HG03520 (cell line): ENCODE results near the gene PIGU.
"Not testable (repeated sequence)": the region's sequence is repeated elsewhere in the genome, so short reads cannot be mapped to it uniquely, and the experiment has no call there.

Experiments used
- ATAC-seq: cut with Tn5 transposase; IDR thresholded peaks from one replicate; pipeline ENCODE4 v1.9.1; 2021; ENCODE audit warnings: mild to moderate bottlenecking, moderate library complexity; ENCODE audit not compliant: unreplicated experiment

PIGU gene

DNA sequence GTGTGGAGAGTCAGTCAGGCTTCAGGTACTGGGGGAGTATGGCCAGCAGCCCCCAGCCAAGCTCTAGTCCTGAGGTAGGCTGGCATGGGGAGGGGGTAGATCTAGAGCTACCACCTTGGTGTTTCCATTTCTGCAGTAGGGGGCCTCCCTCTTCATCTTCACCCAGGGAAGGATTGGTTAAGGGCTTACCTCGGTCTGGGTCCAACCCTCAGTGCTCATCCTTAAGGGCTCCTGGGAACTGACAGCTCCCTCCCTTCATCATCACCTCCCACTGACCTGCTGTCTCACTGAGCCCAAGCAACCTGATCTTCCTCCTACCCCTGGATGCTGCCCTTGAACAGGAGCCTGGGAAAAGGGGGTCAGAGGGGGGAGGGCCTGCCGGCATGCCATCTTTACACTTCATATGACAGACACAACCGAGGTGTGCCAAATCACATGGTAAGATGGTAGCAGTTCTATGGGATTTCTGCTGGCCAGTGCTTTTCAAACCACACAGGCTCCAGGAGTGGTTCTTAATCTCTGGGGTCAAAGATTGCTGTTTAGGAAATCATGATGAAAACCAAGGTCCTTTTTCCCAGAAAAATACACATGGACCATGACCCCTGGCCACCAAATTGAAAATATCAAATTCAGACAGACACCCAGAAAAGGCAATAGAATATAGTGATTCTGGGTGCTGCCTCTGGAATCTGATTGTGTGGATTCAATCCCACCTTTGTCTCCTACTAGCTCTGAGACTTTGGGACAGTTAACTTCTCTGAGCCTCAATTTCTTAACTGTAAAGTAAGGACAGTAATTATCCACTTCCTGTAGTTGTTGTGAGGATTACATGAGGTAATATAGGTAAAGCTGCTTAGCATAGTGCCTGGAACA, 30.3 kb upstream of the PIGU start:
- ATAC-seq, result no peak

DNA sequence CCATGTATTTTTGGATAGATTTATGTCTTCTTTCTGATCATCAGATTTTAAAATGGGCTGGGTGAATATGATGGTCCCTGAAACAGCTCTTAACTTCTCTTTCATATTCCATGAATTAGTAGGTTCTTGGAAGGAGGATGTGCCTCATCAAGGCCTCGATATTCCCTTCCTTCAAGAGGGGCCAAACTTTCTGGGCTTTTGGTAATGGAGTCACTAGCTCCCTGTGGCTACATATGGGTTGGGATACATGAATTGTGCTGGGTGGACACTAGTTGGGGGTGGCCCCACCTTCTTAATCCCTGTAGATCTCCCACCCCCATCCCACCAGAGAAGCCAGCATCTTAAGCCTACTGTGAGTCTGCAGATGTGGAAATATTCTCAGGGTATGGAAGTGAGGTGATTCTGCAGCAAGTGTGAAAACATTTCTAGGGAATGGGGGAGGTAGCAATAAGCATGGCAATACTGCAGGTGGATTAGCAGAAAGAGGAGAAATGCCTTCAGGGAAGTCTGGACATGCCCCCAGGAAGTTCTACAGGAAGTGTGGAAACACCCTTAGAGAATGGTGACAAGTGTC, 29.5 kb upstream of the PIGU start:
- ATAC-seq, result no peak

DNA sequence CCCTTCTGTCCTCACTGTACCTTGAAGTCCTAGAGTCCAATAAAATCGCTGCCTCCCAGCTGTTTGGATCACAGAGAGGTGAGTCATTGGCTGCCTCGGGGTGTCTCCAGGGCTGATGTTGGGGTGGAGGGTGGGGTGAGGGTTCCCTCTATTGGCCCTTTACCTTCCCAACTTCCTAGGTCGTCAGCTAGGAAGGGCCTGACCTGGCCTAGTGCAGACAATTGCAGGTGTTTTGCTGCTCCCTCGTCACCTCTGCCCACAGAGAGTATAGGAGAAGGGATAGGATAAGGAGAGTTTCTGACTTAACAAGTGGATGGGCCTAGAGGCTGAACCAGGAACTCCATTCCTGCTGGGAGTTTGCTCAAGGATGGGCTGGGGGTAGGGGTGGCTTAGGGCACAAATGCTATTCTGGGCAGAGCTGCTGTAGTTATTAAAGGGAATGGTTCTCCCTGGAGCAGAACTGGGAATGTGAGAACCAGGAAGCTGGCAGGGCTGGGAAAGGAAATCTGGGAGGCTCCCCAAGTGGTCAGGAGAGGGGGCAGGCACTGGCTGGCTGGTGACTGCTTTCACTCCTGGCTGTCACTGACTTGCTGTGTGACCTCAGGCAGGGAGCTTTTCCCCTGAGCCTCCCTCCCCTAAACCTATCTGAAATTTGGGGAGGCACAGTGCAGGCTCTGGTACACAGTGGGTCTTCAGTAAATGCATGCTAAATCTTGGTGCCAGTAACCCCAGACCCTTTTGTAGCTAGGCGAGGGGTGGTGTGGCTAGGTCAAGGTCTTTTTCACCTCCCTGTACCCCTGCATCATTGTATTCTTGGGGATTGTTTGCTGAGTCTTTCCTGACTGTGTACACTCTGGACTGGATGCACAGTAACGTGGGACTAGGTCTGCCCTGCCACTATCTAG, 28.8 kb upstream of the PIGU start:
- no peak for ATAC-seq

DNA sequence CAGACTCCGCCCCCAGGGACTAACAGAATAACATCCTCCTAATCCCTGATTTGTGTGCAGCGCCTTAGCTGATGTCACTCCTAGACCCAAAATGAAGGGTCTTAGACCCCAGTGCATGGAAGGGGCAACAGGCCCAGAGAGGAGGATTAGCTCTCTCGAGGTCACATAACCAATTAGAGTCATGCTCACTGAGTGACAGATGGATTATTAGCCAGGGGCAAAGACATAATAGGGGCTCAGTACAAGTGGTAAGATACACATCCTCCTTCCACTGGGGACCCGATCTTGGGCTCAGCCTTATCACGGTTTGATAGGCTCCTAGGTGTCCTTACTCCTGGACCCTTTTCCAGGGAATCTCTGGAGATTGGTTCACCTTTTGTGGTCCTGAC, 28.1 kb upstream of the PIGU start:
- ATAC-seq, result no peak

DNA sequence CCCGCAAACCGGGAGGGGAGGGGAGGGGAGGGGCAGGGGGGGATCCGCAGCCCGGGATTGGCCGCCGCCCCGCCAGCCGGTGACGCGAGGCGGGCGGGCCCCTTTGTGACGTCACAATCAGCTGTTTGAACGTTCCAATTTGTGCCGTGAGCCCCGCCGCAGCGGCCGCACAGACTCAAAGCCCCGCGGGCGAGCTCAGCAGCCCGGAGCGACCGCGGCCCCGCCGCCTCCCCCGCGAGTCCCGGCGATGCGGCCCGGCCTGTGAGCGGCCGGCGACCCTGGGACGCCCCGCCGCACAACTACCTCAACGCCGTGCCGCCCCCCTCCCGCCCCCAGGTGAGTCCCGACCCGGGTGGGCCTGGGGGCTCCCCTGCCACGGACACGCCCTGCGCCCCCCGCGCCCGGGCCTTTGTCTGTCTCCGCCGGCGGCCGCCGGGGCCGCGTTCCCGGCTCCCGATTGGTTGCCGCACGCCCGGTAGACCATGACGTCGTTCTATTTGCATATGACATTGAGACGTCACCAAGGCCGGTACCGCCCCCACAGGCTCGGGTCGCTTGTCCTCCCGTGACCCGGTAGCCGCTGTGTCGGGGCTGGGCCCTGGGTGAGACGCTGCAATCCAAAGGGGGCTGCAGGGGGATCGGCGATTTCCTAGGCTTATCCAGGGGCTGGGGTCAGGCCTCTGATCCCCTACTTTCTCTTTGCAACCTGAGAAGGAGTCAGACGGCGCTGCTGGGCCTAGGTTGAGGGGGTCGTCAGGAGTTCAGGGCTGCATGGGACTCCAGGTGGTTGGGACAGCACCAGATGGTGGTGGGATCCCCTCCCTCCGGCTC, 27.5 kb upstream of the PIGU start, which contains the start of gene TP53INP2:
Gene TP53INP2 (plus strand): TSS at position 168 of the 831 bp plus-strand sequence. CDS start 4,396 bp downstream, outside the sequence.
- ATAC-seq, result peak; percentile 32

DNA sequence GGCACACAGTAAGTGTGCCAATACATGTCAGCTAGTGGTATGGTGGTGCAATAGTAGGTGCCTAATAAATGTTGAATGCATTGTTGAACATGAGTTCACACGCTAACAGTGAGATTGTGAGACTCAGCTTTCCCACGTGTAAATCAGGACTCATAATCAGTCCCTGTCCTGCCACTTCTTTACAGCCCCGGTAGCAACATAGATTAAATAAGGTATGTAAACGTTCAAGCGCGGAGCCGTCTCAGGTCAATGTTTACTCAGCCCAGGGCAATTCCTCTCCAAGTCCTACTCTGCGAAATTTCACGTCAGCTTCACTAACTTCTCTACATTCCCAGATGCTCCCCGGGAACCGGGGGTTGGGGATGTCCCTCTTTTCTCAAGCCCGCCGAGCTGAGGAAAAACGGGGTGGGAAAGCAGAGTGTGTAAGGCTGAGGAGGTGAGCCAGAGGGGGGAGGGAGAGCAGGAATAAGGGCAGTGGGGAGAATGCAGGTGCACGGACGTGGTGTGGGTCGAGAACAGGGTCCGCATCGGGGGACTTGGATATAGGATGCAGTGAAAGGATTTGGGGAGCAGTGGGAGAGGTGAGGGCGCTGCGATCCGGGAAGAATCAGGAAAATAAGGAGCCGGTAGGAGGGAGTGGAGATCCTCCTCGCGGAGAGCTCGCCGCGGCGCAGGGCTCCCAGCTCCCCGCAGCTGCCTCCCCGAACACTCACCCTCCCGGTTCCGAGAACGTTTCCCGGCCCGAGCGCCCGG, 26.7 kb upstream of the PIGU start:
- ATAC-seq, result no peak

DNA sequence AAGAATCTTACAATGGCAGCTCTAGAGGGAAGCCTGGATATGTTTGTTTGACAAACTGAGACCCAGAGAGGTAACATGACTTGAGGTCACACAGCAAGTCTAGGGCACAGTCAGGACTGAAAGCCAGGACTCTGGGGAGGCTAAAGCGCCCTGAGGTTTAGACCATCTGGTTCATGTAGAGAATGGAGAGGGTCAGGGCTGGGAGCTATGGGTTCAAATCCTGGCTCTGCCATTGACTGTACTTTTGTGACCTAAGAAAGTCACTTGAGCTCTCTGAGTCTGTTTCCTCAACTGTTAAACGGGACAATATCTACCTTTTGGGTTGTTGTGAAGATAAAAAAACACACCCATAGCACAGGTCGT, 26.1 kb upstream of the PIGU start:
- no peak for ATAC-seq

DNA sequence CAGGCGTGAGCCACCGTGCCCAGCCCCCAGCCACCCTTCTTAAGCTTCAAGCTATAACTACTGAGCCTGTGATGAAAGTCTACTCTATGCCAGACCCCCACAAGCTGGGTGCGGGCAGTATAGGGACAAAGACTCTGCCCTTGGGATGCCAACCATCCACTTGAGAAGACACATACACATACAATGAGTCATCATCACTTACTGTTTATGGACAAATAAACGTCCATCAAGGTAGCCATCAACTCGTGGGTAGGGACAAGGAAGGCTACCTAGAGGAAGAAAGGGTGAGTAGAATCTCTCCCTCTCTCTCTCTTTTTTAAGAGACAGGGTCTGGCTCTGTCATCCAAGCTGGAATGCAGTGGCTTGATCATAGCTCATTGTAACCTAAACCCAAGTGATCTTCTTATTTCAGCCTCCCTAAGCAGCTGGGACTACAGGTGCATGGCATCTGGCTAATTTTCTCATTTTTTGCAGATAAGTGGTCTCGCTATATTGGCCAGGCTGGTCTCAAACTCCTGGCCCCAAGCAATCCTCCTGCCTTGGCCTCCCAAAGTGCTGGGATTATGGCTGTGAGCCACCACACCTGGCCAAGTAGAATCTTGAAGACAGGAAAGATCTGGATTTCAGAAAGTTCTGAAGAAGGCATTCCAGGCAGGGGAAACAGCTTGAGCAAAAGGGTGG, 24.7 kb upstream of the PIGU start:
- no peak for ATAC-seq

DNA sequence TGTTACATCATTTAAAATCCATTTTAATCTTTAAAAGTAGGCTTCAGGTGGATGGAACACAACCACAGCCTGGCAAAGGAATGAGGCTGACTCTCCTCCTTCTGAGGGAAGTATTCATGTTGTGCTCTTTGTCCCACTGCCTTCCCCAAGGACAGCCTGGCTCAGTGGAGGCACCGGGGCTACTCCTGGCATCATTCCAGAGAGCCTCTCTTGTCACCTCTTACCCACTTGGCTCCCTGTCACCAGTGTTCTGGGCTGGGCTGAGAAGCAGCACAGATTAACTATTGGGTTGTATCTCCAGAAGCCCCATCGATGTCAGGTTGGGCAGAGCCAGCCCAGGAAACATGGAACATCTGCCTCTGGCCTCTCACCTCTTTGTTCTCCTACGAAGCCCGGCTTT, 16.5 kb upstream of the PIGU start:
- no peak for ATAC-seq

DNA sequence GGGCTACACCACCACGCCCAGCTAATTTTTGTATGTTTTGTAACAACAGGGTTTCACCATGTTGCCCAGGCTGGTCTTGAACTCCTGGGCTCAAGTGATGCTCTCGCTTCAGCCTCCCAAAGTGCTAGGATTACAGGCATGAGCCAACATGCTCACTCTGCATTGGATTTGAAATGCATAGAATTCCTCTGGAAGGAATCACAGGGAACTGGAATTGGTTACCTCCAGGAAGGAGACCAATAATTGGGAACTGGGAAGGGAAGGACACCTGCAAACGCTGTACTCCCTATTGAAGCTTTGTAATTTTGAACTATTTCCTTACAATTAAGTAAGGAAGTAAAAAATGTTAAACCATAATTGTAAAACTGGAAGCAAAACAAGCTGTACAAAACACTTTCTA, 14.9 kb upstream of the PIGU start:
- no peak for ATAC-seq

DNA sequence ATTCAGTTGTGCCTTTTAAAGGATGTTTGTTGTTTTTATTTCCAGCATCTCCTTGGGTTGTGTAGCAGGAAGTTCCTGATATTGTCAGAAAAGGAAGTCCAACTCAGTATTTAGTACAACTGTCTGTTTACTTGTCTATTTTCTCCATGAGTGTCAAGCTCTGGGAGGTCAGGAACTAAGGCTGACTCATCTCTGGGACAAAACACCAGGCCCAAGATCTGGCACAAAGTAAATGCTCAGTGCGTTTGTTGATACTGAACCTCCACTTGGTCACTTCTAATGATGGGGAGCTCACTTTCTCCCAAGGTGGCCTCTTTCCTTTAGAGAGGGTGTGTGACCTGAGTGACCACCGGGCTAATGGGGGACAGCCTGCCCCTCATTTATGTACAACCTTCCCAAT, 12.6 kb upstream of the PIGU start:
- no peak for ATAC-seq

DNA sequence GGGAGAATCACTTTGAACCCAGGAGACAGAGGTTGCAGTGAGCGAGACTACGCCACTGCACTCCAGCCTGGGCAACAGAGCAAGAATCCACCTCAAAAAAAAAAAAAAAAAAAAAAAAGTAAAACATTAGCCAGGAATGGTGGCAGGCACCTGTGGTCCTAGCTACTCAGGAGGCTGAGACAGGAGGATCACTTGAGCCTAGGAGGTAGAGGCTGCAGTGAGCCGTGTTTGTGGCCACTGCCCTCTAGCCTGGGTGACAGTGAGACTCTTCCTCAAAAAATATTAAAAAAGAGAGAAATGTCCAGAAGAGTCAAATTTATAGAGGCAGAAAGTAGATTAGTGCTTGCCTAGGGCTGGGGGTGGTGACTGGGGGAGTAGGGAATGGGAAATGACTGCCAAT, 6.8 kb upstream of the PIGU start:
- no peak for ATAC-seq

DNA sequence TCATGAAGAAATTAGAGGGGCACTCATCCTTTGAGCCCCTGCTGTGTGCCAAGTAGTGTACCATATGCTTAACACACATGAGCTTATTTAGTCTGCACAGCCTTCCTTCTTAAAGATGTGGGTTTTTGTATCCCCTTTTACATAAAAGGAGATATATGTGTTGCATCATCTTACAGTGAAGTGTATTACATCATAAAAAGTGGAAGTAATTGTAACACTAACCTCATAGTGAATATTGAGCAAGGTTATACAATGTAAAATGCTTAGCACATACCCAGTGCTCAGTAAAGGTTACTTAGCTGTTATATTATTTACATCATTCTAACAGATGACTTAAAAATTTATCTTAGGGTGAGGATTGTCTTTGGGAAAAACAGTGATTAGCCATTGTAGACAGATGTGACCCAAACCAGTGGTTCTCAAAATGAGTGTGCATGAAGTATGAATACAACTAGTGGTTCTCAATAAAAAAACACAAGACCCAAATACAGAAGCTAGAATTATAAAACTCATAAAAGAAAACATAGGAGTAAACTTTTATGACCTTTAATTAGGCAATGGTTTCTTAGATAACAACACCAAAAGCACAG, 3.8 kb upstream of the PIGU start:
- no peak for ATAC-seq

DNA sequence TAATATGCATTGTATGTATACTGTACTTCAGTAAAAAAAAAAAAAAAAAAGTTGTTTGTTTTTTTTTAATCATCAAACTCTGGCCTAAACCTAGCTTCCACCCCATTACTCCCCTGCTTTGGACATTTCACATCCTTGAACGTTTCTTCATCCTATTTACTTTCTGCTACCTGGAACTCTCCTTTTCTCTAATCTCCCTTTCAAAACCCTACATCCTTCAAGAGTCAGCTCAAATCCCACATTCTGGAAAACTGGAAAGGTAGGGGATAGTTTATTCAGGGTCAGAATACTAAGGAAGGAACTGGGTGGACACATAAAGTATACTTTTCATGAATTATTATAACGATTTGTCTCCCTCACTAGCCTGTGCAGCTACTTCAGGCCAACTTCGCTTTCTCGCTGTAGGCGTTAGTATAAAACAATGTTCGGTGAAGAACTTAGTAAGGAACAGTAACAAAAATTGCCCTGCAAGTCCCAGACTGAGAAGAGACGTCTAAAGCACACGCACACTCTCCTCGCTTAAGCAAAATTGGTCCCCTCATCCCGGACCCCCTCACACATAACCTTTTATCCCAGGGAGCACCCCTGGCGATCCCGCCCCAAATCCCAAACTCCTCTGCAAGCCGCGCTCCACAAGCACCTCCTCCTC, 775 bp downstream of the PIGU start:
- ATAC-seq, result no peak

DNA sequence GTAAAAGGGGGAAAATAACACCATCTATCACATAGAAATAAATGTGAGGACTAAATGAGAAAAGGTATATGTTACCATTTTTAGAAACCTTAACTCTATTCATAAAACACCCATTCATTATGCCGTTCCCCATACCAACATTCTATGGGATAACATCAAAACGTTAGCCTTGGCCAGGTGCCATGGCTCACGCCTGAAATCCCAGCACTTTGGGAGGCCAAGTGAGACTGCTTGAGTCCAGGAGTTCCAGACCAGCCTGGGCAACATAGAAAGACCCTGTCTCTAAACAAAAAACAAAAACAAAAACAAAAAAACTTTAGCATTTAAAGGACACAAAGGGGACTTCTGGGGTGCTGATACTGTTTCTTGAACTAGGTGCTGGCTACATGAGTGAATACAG, 1.3 kb downstream of the PIGU start:
- no peak for ATAC-seq

DNA sequence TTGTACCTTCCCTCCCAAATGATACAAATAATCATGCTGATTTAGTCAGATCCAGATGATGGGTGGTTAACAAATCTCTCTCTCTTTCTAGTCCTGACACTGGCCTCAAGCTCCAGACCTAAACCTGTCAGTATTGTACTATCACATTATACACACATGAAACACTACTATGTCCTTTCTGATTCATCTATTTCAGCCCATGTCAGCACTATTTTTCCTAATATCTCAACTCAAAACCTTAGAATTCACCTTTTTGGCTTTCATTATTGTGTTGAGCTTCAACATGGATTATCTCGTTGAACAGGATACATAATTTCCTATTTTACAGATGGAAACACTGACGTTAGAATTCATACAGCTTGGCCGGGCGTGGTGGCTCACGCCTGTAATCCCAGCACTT, 3.5 kb downstream of the PIGU start:
- no peak for ATAC-seq

DNA sequence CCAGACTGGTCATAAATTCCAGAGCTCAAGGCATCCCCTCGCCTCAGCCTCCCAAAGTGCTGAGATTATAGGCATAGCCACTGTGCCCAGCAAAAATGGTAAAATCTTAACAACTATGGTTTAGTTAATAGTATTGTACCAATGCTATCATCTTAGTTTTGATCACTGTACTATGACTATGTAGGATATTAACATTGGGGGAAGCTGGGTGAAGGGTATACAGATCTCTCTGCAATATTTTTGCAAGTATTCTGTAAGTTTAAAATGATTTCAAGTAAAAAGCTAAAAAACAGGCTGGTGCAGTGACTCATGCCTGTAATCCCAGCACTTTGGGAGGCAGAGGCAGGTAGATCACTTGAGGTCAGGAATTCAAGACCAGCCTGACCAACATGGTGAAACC, 7.8 kb downstream of the PIGU start:
- no peak for ATAC-seq

DNA sequence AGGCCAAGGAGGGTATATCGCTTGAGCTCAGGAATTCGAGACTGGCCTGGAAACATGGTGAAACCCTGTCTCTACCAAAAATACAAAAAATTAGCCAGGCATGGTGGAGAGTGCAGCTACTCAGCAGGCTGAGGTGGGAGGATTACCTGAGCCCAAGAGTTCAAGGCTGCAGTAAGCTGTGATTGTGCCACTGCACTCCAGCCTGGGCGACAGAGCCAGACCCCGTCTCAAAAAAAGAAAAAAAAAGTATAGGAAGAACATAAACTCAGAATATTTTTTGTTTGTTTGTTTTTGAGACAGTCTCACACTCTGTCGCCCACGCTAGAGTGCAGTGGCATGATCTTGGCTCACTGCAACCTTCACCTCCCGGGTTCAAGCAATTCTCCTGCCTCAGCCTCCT, 12.1 kb downstream of the PIGU start:
- not testable (repeated sequence) for ATAC-seq
